ACHN (cell line): ENCODE data around the gene DNAJB6.
A peak's percentile ranks its signal among the peaks of the same experiment; 100 is the strongest.

ENCODE experiments used
- DNase-seq: peaks from one replicate; pipeline ENCODE4 v3.0.0-alpha.2; 2015
- in situ Hi-C: cut with HindIII; loops from 2 replicates; pipeline ENCODE4 v1.10.0; 2017; ENCODE audit warnings: low sequenced_read_pairs, low pct_ligation_motif_present, low pct_unique_long_range_greater_than_20kb

DNAJB6 gene

GRCh38 chr7:157431951-157432540 is 95.2 kb downstream of the DNAJB6 start:
- DNase-seq = no peak
- in situ Hi-C loops = no loop called here

- peak; percentile 71 for DNase-seq
- in situ Hi-C loops = no loop called here
Observed at GRCh38 chr7:157432541-157432956, 95.7 kb downstream of the DNAJB6 start.

- in situ Hi-C loops = no loop called here
- DNase-seq = peak; percentile 53
Observed at GRCh38 chr7:157432957-157433576, 96.3 kb downstream of the DNAJB6 start.

GRCh38 chr7:157433628-157434027 is 96.8 kb downstream of the DNAJB6 start:
- in situ Hi-C loops = no loop called here
- no peak for DNase-seq

GRCh38 chr7:157434231-157434630 is 97.4 kb downstream of the DNAJB6 start:
- no peak for DNase-seq
- in situ Hi-C loops = no loop called here

- in situ Hi-C loops = no loop called here
- DNase-seq = no peak
Observed at GRCh38 chr7:157434701-157435100, 97.9 kb downstream of the DNAJB6 start.

- DNase-seq = no peak
- in situ Hi-C loops = no loop called here
Observed at GRCh38 chr7:157436076-157436475, 99.3 kb downstream of the DNAJB6 start.

GRCh38 chr7:157436763-157437480 is 100.1 kb downstream of the DNAJB6 start:
- in situ Hi-C loops = no loop called here
- DNase-seq = no peak

GRCh38 chr7:157437519-157438061 is 100.8 kb downstream of the DNAJB6 start:
- DNase-seq = no peak
- in situ Hi-C loops = no loop called here

- in situ Hi-C loops = no loop called here
- no peak for DNase-seq
Observed at GRCh38 chr7:157438121-157439025, 101.6 kb downstream of the DNAJB6 start.

- DNase-seq = no peak
- in situ Hi-C loops = no loop called here
Observed at GRCh38 chr7:157439149-157439548, 102.3 kb downstream of the DNAJB6 start.

GRCh38 chr7:157439761-157440160 is 103.0 kb downstream of the DNAJB6 start:
- in situ Hi-C loops = no loop called here
- no peak for DNase-seq

- DNase-seq = no peak
- in situ Hi-C loops = no loop called here
Observed at GRCh38 chr7:157440346-157441022, 103.7 kb downstream of the DNAJB6 start.

GRCh38 chr7:157441023-157441399 is 104.2 kb downstream of the DNAJB6 start:
- in situ Hi-C loops = no loop called here
- DNase-seq = no peak

GRCh38 chr7:157442456-157442855 is 105.7 kb downstream of the DNAJB6 start:
- in situ Hi-C loops = no loop called here
- DNase-seq = no peak

GRCh38 chr7:157442993-157443831 is 106.4 kb downstream of the DNAJB6 start:
- in situ Hi-C loops = no loop called here
- DNase-seq = no peak

GRCh38 chr7:157444011-157444842 is 107.4 kb downstream of the DNAJB6 start:
- DNase-seq = no peak
- in situ Hi-C loops = no loop called here
